Rectal smooth muscle tissue (tissue), 1 donor: ENCODE data around the gene CHAF1B.
A peak's percentile ranks its signal among the peaks of the same experiment; 100 is the strongest.
"Not testable (repeated sequence)": the region's sequence is repeated elsewhere in the genome, so short reads cannot be mapped to it uniquely, and the experiment has no call there.

ENCODE experiments used
- H3K27ac ChIP-seq: one replicate; pipeline ENCODE4 v1.7.0; 2013; ENCODE audit warnings: low read depth, low read length, inconsistent platforms
- H3K27me3 ChIP-seq: one replicate; pipeline ENCODE4 v1.7.0; 2013; ENCODE audit warnings: low read length; ENCODE audit not compliant: control insufficient read depth, insufficient read depth
- H3K36me3 ChIP-seq: one replicate; pipeline ENCODE4 v1.7.0; 2013; ENCODE audit warnings: low read length; ENCODE audit not compliant: control insufficient read depth, insufficient read depth
- H3K4me1 ChIP-seq: one replicate; pipeline ENCODE4 v1.7.0; 2013; ENCODE audit warnings: low read length; ENCODE audit not compliant: control insufficient read depth, insufficient read depth
- H3K4me3 ChIP-seq: one replicate; pipeline ENCODE4 v1.7.0; 2013; ENCODE audit warnings: low read length
- H3K9ac ChIP-seq: one replicate; pipeline ENCODE4 v1.7.0; 2013; ENCODE audit warnings: low read length

The CHAF1B gene

DNA sequence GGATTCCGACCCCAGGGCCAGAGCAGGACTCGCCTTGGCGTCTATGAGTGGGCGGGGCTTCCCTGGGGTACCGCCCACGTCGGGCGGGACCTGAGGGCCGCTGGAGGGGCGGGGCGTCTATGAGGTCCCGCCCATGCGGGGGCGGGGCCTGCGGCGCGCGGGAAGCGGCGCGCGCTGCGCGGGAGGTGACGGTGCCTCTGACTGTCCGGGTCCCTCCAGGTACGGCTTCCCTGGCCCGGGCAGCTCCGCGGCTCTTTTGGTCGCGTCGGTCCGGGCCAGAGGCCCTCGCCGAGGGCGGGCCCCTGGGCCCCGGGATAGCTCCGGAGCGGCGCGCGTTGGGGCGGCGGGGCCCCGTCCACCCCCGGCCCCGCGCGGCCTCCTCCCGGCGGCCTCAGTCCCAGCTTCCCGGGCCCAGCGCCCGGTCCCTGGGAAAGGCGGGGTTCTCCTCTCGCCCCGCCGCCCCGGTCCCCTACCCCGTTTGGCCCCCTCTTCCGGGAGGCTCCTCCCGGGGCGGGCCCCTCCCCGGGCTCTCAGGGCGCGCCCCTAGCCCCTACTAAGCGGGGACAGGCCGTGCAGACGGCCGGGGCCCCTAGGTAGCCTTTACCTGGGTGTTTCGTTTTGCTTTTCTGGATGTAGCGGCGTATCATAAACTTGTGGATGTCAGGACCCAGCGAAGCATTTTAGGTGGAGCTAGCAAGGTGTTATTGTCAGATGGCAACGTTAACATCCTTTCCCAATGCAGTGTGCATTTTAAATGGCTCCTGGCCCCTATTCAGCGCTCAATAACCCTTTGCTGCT lies at the start of gene CHAF1B:
Gene CHAF1B, plus strand, starts transcription at position 160 of the 798 bp plus-strand sequence. CDS start 745 bp downstream, outside the sequence.
- no peaks in the 10 kb centered on the region for H3K27me3 ChIP-seq
- no peaks in the 10 kb centered on the region for H3K36me3 ChIP-seq
- H3K4me1 ChIP-seq = no peaks in the 10 kb centered on the region
- H3K9ac ChIP-seq = no peak within 1 kb of the TSS
- H3K4me3 ChIP-seq = peak within 1 kb of the TSS; percentile 61
- H3K27ac ChIP-seq = no peak within 1 kb of the TSS

DNA sequence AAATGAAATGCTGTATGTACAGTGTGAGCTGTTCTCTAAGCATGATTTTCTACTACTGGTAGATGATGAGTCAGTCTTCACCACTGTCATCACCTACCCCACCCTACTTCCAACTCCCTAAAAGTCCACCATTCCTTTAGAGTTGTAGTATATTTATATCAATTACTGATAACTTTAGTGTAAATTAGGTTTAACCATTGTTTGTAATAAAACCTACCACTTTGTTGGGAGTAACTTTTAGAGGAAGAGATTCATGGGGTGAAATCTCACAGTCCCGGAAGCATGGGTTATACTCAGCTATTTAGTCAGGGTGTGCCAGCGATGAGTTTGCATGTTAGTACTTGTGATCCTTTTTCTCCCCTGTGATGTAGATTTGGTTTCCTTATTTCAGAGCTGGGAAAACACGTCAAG lies 48.1 kb upstream of the CHAF1B start:
- Histone ChIP-seq H3K27me3 (no peaks in the 10 kb centered on the region), H3K4me3 (no peak overlapping the region), H3K36me3 (peaks cover 26% of the 10 kb centered on the region), H3K27ac (no peak overlapping the region), H3K4me1 (no peaks in the 10 kb centered on the region), H3K9ac (no peak overlapping the region)

DNA sequence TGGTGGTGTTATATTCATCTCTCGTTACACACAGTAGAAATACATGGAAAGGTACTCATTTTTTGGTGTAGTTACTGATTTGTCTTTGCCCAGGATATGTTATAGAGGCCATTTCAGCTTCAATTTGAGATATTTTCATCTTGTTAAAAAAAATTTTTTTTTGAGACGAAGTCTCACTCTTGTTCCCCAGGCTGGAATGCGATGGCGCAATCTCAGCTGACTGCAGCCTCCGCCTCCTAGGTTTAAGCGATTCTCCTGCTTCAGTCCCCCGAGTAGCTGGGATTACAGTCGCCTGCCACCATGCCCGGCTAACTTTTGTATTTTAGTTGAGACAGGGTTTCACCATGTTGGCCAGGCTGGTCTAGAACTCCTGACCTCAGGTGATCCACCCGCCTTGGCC lies 46.2 kb upstream of the CHAF1B start:
- Histone ChIP-seq H3K9ac (no peak overlapping the region), H3K27ac (no peak overlapping the region), H3K4me3 (no peak overlapping the region), H3K4me1 (no peaks in the 10 kb centered on the region), H3K36me3 (peaks cover 26% of the 10 kb centered on the region), H3K27me3 (no peaks in the 10 kb centered on the region)

DNA sequence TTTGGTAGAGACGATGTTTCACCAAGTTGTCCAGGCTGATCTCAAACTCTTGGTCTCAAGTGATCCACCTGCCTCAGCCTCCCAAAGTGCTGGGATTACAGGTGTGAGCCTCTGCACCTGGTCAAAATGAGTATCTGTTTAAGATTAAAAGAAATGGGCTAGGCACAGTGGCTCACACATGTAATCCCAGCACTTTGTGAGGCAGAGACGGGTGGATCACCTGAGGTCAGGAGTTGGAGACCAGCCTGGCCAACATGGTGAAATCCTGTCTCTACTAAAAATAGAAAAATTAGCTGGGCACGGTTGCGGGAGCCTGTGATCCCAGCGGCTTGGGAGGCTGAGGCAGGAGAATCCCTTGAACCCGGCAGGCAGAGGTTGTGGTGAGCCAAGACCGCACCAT lies 42.6 kb upstream of the CHAF1B start:
- H3K4me1 ChIP-seq, H3K4me3 ChIP-seq, H3K27me3 ChIP-seq, H3K27ac ChIP-seq, H3K9ac ChIP-seq: not testable (repeated sequence)
- H3K36me3 ChIP-seq = peaks cover 30% of the 10 kb centered on the region

DNA sequence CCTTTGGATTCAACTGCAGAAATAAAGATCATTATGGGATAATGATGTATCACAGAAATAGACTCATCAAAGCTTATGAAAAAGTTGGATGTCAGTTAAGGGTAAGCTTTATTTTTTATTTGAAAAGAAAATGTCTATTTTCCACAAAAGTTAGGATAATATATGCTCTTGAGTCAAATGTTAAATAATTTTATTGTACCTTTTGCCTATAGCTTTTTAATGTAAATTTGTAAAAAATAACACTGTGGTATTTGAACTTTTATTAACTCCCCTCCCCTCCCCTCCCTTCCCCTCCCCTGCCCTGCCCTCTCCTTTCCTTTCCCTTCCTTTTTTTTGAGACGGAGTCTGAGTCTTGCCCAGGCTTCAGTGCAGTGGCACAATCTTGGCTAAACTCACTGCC lies 40.3 kb upstream of the CHAF1B start:
- Histone ChIP-seq H3K9ac (no peak overlapping the region), H3K4me1 (no peaks in the 10 kb centered on the region), H3K27ac (no peak overlapping the region), H3K4me3 (no peak overlapping the region), H3K36me3 (peaks cover 25% of the 10 kb centered on the region), H3K27me3 (no peaks in the 10 kb centered on the region)

DNA sequence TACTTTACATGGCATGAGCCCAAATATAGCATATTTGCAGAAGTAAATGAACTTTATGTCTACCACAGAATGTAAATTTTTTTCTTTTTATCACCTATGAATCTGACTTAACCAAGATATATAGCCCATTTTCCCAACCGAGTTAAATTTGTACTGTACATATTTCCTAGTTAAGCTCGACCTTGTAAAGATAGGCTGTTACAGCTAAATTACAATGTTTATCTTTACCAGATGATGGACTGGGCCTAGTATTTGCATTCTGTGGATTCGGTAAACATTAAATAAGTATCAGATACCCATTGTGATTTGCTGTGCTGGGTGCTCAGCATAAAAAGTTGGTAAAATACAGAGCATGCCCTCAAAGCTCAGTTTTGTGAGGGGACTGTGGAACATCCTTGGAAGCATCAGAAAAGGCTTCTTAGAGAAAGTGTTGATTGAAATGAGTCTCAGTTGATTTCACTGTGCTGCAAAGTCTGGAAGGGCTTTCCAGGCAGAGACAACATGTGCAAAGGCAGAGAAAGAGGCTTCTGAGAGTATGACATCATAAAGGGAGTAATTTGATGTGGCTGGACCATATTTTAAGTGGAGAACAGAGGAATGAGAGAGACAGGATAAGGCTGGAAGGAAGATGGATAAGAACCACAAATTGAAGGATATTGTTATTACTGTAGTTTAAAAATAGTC lies 37.8 kb upstream of the CHAF1B start:
- H3K9ac ChIP-seq = no peak overlapping the region
- no peak overlapping the region for H3K4me3 ChIP-seq
- no peaks in the 10 kb centered on the region for H3K27me3 ChIP-seq
- peaks cover 25% of the 10 kb centered on the region for H3K36me3 ChIP-seq
- H3K27ac ChIP-seq = no peak overlapping the region
- H3K4me1 ChIP-seq = no peaks in the 10 kb centered on the region

DNA sequence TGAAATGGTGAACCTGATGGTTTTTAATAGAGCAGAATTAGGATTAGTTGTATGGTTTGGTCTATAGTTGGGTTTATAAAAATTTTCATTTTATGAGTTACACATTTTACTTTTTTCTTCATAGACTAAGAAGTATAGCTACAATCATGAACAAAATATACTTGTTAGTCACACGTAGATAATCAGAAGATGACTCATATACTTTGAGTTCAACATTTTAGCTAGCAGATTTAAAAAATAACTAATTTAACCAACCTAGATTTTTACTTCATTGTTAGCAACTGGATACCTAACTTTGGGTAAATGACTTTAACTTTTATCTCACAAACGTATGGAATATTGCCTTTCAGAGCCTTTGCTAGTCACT lies 37.2 kb upstream of the CHAF1B start:
- H3K4me1 ChIP-seq = no peaks in the 10 kb centered on the region
- H3K4me3 ChIP-seq = no peak overlapping the region
- no peaks in the 10 kb centered on the region for H3K27me3 ChIP-seq

DNA sequence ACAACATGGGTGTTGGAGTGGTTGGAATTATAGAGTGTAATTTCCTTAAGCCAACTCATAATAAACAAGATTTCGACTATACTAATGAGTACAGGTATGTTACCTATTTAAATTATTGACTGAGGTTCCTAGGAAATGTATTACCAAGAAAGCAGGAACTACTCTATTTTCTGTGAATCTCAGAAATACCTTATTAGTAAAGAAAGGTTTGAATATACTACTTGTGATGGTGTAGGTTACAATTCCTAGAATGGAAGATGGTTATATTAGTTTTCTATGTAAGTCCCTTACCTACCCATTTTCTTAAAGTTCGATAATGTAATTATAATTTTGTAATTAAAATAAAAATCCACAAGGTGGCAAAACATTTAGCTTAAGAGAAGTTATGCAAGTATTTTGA lies 35.9 kb upstream of the CHAF1B start:
- Histone ChIP-seq H3K4me3 (no peak overlapping the region), H3K4me1 (no peaks in the 10 kb centered on the region), H3K36me3 (peaks cover 25% of the 10 kb centered on the region), H3K27ac (no peak overlapping the region), H3K9ac (no peak overlapping the region), H3K27me3 (no peaks in the 10 kb centered on the region)

More for the DNA sequence above, 37.2 kb upstream of the CHAF1B start:
- Histone ChIP-seq H3K9ac (no peak overlapping the region), H3K27ac (no peak overlapping the region), H3K36me3 (peaks cover 28% of the 10 kb centered on the region)

DNA sequence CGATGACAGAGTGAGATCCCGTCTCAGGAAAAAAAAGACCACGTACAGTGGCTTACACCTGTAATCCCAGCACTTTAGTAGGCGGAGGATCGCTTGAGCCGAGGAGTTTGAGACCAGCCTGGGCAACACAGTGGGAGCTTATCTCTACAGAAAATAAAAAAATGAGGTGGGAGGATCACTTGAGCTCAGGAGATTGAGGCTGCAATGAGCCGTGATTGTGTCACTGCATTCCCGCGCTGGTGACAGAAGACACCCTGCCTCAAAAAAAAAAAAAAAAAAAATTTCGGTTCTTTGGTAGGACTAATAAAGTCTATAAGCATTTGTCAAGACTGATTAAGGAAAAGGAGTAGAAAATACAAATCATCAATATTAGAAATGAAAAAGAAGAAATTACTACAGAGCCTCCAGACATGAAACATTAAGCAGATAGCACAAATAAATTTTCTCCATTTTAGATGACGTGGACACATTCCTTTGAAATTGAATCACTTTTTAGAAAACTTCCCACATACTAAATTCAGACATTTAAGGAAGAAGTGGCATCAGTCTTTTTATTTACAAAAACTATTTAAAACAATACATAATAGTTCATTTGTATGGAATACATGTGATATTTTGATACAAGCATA lies 34.8 kb upstream of the CHAF1B start:
- peaks cover 29% of the 10 kb centered on the region for H3K36me3 ChIP-seq
- H3K4me3 ChIP-seq = no peak overlapping the region
- H3K9ac ChIP-seq = no peak overlapping the region
- H3K4me1 ChIP-seq = no peaks in the 10 kb centered on the region
- H3K27me3 ChIP-seq = no peaks in the 10 kb centered on the region
- no peak overlapping the region for H3K27ac ChIP-seq

DNA sequence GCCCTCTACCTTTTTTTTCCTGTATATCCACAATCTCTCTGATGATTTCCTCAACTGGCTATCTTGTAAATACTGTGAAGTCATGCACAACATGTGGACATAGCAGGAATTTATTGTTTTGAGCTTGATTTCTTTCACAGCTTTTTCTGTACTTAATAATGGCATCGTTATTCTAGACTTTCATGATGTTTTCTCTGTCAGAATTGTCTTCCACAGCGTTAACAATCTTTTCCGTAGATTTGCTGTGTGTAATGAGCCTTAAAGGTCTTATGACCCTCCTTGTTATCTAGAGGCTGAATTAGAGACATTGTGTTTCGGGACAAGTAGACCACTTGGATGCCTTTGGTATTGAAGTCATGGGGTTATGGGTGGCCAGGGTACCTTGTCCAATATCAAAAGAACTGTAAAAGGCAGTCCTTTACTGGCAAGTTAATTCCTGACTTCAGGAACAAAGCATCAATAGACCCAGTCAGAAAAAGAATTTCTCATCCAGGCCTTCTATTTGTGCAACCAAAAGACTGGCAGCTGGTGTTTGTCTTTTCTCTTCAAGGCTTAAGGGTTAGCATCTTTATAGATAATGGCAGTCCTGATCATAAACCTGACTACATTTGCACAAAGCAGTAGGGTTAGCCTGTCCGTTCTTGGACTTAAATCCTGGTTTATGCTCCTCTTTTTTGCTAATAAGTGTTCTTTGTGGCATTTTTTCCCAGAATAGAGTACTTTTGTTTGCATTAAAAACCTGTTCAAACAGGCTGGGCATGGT lies 30.1 kb upstream of the CHAF1B start:
- Histone ChIP-seq H3K36me3 (peaks cover 11% of the 10 kb centered on the region), H3K27ac (no peak overlapping the region), H3K4me3 (no peak overlapping the region), H3K9ac (no peak overlapping the region), H3K27me3 (no peaks in the 10 kb centered on the region), H3K4me1 (no peaks in the 10 kb centered on the region)

DNA sequence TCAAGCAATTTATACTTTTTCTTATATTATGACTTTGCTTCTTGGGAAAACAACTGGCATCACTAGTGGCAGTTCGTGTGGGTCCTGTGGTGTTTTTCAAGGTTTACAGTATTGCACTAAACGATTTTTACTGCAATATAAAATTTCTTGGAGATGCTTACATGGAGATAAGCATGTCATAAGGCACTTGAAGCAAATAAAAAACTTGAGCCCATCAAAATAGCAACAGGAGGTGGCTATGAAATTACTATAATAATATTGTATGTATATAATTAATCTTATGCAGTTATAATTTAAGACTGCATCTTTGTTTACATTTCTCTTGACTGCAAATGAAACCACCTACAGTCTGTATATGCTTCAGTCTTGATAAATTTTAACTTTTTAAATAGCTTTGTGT lies 29.3 kb upstream of the CHAF1B start:
- Histone ChIP-seq H3K9ac (no peak overlapping the region), H3K4me3 (no peak overlapping the region), H3K4me1 (no peaks in the 10 kb centered on the region), H3K36me3 (peaks cover 15% of the 10 kb centered on the region), H3K27me3 (no peaks in the 10 kb centered on the region), H3K27ac (no peak overlapping the region)

DNA sequence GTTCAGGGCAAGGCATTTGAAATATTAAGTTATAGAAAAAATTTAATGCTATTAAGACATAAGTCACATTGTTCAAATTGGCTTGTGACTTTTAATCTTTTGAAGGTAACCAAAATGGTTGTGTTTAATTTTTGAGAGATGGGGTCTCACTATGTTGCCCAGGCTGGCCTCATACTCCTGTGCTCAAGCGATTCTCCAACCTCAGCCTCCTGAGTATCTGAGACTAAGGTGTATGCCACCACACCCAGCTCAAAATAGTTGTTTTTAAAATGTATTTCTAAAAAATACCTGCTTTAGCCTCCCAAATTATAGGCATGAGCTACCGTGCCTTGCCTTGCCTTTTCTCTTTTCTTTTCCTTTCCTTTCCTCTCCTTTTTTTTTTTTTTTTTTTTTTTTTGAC lies 26.0 kb upstream of the CHAF1B start:
- H3K36me3 ChIP-seq = peaks cover 17% of the 10 kb centered on the region
- no peak overlapping the region for H3K27ac ChIP-seq
- H3K9ac ChIP-seq = no peak overlapping the region
- H3K4me3 ChIP-seq = no peak overlapping the region
- H3K4me1 ChIP-seq = no peaks in the 10 kb centered on the region
- H3K27me3 ChIP-seq = no peaks in the 10 kb centered on the region
